Inferior parietal cortex (tissue), 1 donor: ENCODE data around the gene KRTAP10-12.

ENCODE experiments used
- DNase-seq: peaks from one replicate; pipeline ENCODE4 v3.0.0-alpha.2; 2016; ENCODE audit errors: extremely low spot score

The KRTAP10-12 gene

DNA sequence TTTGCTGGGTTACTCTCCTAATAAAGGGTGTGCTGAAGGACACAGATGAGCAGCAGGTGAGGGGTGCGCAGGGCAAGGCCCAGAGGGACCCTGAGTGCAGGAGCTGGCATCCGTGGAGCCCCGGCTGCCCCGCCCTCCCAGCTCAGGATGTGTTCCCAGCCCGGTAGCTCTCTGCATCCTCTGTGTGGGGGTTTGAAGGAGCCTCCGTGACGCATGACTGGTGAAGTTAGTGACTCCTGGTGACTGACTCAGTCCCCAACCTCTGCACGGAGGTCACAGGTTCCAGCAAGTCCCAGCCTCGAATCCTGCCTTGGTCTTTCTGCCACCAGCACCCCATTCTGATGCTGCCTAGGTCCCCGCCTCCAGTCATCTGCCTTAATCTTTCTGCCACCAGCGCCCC lies 36.0 kb downstream of the KRTAP10-12 start:
- no peak for DNase-seq

DNA sequence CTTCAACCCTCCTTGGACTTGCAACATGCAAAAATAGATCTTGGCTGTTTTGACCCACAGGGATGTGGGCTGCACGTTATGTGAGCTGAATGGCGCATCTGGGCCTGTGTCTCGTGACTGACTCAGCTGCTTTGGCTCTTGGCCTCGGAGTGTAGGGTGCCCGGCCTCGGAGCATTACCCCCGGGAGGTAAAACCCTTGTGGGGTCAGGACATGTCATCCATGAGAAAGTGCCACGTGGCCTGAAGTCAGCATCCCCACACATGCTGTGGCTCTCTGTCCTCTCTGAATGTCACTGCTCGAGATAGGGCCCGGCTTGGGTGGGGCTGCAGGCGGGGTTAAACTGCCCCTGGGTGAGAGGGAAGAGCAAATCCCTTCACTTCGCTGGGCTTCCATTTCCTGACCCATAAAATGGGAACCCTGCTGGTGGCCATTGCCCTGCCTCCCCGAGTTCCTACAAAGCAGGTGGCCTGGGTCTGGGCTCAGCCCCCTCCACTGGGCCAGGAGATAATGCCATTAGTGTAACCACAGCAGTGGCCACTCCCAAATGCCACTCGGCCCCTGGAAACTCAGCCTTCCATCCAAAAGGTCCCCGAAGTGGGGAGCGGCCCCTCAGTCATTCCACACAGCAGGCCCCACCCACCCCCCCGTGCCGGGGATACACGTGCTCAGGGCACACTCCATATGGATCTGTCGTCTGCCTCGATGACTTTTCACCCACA lies 37.2 kb downstream of the KRTAP10-12 start:
- DNase-seq: no peak

DNA sequence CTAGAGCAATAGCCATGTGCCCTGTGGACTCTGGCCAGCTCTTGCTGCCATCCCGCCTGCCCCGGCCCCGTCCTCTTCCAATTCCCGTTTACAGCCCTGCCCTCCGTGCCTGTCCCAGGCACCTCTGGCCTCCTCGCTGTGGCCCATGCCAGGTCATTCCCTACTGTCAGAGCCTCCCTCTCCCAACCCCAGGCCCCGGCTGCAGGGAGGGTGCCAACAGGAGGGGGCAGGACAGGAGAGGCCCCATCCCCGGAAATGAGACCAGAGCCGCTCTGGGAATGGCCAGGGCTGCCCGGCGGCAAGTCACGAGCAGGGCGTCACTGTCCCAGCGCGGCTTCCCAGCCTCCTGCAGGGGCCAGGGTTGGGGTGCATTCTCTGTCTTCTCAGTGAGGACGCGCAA lies 37.9 kb downstream of the KRTAP10-12 start:
- no peak for DNase-seq

DNA sequence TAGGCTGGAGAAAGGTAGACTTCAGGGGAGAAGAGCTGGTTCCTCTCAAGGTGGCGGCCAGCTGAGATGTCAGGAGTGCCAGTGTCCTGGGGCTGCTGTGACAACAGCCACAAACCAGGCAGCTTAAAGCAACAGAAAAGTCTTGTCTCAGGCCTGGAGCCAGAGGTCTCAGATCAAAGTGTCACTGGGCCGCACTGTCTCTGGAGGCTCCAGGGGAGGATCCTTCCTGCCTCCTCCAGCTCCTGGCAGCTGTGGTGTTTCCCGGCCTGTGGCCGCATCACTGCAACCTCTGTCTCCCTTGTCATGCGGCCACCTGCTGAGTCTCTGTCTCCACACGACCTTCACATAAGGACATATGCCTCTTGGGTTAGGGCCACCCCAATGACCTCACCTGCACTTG lies 38.8 kb downstream of the KRTAP10-12 start:
- DNase-seq: no peak

DNA sequence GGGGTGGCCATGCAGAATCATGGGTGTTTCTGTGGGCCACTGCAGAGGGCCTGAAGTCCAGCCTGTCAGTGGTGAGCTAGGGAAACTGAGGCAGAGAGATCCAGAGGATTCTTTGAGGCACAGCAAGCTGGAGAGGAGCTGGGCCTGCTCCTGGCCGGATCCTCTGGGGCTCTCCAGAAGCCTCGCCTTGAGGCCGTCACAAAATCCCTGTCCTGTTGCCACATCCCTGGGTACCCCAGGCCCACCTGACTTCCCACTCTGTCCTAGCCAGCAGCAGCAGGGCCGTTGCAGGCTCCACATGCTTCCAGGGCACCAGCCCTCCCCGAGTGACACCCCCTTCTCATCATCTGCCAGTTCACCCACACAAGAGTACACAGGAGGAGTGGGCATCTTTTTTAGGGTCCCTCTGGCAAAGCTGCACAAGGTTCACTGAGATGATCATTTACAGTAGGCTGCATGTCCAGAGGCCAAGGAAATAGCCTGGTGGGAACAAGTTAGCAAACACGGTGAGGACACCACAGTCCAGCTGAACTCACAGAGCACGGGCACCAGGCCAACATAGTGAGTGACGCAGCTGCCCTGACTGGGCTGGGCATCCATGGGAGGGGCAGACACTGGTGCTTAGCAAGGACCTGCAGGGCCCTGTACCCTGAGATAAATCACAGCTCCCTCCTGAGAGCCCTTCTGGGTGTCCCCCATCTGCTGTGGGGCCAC lies 39.5 kb downstream of the KRTAP10-12 start:
- no peak for DNase-seq

DNA sequence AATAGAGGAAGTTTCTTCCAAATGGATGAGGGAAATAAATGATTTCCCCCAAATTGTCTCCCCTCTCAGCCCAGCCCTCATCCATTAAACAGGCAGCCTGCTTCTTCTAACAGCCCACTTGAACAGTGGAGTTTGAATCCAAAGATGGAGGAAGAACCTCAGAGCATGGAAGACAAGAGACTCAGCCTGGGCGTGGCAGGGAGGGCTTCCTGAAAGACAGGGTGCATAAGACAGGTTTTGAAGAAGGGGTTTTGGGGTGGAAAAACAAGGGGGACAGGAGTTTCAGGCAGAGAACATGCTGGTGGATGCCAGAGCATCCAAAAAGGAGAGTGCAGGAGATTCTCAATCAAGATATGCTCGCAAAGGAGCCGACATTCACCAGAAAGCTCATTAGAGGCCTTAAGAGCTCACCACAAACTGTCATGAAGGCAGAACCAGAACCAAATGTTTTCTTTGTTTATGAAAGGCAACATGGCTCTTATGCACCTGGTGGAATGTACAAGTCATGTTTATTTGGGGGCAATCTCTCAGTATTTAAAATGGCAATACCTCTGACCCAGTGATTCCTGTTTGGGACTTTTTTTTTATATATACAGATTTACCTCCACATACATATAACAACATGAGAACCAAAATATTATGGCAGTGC lies 40.9 kb downstream of the KRTAP10-12 start:
- no peak for DNase-seq

DNA sequence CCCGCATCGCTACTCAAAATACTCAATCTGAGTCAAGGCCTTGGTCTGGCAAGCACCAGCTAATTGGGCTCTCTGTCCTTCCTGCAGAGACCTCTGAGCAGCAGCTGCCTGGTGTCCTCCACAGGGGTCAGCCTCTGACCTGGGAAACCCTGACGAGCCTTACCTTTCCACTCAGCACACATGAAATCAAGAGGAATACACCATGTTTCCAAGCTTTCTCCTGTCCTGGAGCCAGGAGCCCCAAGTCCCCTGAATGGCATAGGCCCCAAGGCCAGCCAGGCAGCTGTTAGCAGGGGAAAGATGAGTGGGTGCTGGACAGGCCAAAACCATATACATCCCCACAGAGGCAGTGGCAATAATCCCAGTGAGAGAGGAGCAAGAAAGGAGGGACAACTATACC lies 41.6 kb downstream of the KRTAP10-12 start:
- DNase-seq: no peak

DNA sequence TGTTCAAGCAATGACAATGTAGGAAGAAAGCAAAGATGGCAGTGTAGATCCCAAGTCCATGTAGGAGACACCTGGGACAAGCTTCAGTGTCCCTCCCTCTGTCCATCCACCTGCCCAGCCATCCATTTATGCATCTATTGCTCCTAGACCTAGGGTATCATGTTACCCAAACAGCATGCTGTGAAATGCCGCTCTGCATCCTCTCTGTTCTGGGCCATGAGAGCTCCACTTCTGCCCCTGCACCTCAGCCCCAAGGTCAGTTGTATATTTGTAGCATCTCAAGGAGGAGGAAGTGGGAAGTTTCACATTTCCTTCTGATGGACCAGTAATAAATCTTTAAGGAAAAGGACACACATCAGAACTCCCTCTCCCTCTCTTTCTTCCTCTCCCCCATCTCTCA lies 42.3 kb downstream of the KRTAP10-12 start:
- no peak for DNase-seq

DNA sequence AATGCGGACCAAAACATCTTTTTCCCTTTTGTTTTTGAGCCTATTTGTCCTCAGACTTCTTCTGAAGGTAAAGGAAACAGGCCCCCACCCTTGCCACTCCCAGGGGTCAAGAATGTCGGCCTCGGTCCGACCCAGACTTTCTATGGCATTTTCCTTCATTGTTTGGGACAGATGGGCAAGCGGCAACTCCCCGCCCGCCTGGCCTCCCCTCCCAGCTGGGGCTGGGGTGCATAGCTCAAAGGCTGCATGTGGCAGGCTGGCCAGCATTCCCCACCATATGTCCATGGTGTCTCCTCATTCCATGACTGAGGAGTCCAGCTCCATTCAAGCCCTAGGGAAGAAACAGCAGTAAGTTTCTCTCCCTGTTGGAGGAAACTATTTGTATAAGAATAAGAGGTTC lies 43.8 kb downstream of the KRTAP10-12 start:
- DNase-seq: no peak

DNA sequence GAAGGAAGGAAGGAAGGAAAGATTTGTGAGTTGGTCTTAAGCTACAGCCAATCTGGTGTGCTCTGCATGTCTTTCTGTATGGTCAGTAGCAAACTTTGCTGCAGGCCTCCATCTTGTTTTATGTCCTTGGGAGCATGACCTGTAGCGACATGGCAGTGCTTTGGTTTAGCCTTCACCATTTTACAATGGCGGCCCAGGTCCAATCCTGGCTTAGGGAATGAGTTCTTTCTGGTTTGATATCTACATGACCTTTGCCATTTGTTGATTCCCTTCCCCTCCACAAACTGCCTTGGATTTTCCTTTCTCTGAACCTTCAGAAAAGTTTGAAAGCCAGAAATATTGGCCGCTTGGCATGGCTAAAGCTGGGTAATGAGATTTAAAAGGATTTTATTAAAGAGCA lies 44.9 kb downstream of the KRTAP10-12 start:
- DNase-seq: no peak

DNA sequence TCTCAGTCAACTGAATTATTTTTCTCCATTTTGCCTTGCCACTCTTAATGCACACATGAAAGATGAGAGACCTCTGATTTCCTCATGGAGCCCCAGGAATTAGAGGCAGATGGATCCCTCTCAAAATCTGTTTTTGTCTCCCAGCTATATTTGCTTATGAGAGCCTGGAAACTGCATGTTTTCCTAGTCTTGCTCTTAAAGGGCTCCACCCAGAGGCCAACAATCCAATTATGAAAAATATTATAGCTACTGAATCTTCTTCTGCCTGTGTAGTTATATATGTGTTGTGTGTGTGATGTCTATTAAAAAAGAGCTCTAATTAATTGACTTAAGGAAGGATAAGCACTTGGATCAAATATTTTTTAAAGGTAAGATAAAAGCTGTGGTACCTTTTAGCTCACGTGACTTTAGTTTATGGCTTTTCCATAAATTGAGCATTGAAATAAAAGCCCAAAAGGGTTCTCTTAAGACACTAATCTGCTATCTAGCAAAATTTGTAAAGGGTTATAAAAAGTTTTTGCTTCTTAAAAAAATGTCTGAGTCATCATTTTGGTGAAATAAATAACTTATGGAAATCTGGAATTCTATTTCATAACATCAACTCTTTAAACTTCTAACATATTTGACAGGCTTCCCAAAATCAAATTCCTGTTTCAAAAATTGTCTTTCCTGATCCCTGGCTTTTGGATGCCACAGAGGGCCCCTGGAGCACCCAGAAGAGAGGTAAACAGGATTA lies 45.6 kb downstream of the KRTAP10-12 start:
- DNase-seq: no peak
